HG03196 (cell line): ENCODE measurements around the gene SWAP70.

Experiments
- ATAC-seq: cut with Tn5 transposase; IDR thresholded peaks from one replicate; pipeline ENCODE4 v1.9.1; 2021; ENCODE audit not compliant: unreplicated experiment

Gene SWAP70

GRCh38 chr11:9748361-9748970, 84.6 kb downstream of the SWAP70 start:
- ATAC-seq = peak; percentile 71

GRCh38 chr11:9750551-9750950, 86.7 kb downstream of the SWAP70 start:
- ATAC-seq = no peak

- ATAC-seq = no peak
Observed at GRCh38 chr11:9752091-9752490, 88.2 kb downstream of the SWAP70 start.

- no peak for ATAC-seq
Observed at GRCh38 chr11:9753021-9753420, 89.1 kb downstream of the SWAP70 start.

- no peak for ATAC-seq
Observed at GRCh38 chr11:9754010-9754471, 90.2 kb downstream of the SWAP70 start.

- no peak for ATAC-seq
Observed at GRCh38 chr11:9755561-9756185, 91.8 kb downstream of the SWAP70 start.

- no peak for ATAC-seq
Observed at GRCh38 chr11:9756461-9756860, 92.6 kb downstream of the SWAP70 start.

GRCh38 chr11:9756878-9757277, 93.0 kb downstream of the SWAP70 start:
- no peak for ATAC-seq

- peak; percentile 54 for ATAC-seq
Observed at GRCh38 chr11:9757809-9758636, 94.1 kb downstream of the SWAP70 start.

- peak; percentile 32 for ATAC-seq
Observed at GRCh38 chr11:9758637-9759518, 95.0 kb downstream of the SWAP70 start.

GRCh38 chr11:9759519-9760192, 95.8 kb downstream of the SWAP70 start:
- peak; percentile 47 for ATAC-seq

- no peak for ATAC-seq
Observed at GRCh38 chr11:9760193-9760575, 96.3 kb downstream of the SWAP70 start.

GRCh38 chr11:9761441-9761945, 97.6 kb downstream of the SWAP70 start:
- no peak for ATAC-seq

GRCh38 chr11:9762531-9762930, 98.7 kb downstream of the SWAP70 start:
- no peak for ATAC-seq

- no peak for ATAC-seq
Observed at GRCh38 chr11:9763301-9763700, 99.4 kb downstream of the SWAP70 start.

- no peak for ATAC-seq
Observed at GRCh38 chr11:9765320-9766101, 101.6 kb downstream of the SWAP70 start.

GRCh38 chr11:9769621-9770020, 105.7 kb downstream of the SWAP70 start:
- ATAC-seq = no peak

GRCh38 chr11:9771071-9771511, 107.2 kb downstream of the SWAP70 start:
- ATAC-seq = no peak

- ATAC-seq = no peak
Observed at GRCh38 chr11:9772218-9772617, 108.3 kb downstream of the SWAP70 start.
